B cell (primary cell): ENCODE results near the gene UBXN7. TPM values are rescaled to one million over a fixed set of nuclear protein-coding genes. Genes with fewer than 3 reads are reported as not detected.
"Not testable (repeated sequence)": the region's sequence is repeated elsewhere in the genome, so short reads cannot be mapped to it uniquely, and the experiment has no call there.

ENCODE experiments used
- ATAC-seq: fragments of 200-7000 bp; cut with Tn5 transposase; one replicate; pipeline ENCODE4 v1.10.0; 2021; ENCODE audit warnings: low read depth, mild to moderate bottlenecking, moderate number of reproducible peaks, moderate library complexity
- CTCF ChIA-PET: fragments of 350-600 bp; sonication (Branson Sonifier 250); formaldehyde crosslinking; loops from one replicate; lab custom pipeline; 2021; ENCODE audit warnings: antibody characterized with exemption, inconsistent platforms; lab: Charles Lee
- POLR2A ChIA-PET: fragments of 350-600 bp; sonication (Branson Sonifier 250); formaldehyde crosslinking; loops from one replicate; lab custom pipeline; 2021; ENCODE audit warnings: antibody characterized with exemption; lab: Charles Lee
- DNase-seq: peaks from one replicate; pipeline ENCODE4 v3.0.0; 2013
- H2AFZ ChIP-seq: 2 replicates; pipeline ENCODE4 v1.6.1; 2012; ENCODE audit warnings: mild to moderate bottlenecking, low read depth, low read length; ENCODE audit not compliant: insufficient read depth, poor library complexity, severe bottlenecking
- H3K27ac ChIP-seq, 2 donors: 1 replicate in 1 of 2; 2 replicates in 1 of 2; pipeline ENCODE4 v1.5.1; 2012 to 2013; ENCODE audit warnings: low read length in 2 of 2, mild to moderate bottlenecking in 2 of 2, moderate library complexity in 1 of 2
- H3K27me3 ChIP-seq, 4 experiments: fragments of 200-600 bp in 1 of 4; sonication (generic) in 1 of 4; replicated peaks in 1 of 4; 1 replicate in 2 of 4; 2 replicates in 2 of 4; pipeline versions ENCODE4 v1.6.1 to v1.7.0; 2013 to 2016; ENCODE audit warnings: low read length in 3 of 4, mild to moderate bottlenecking in 2 of 4, mixed read lengths in 1 of 4, moderate library complexity in 1 of 4; ENCODE audit not compliant: insufficient read depth in 4 of 4, control insufficient read depth in 3 of 4; ENCODE audit errors: control extremely low read depth in 1 of 4
- H3K36me3 ChIP-seq, 2 experiments: replicated peaks in 1 of 2; 1 replicate in 1 of 2; 2 replicates in 1 of 2; pipeline versions ENCODE4 v1.6.1 to v1.7.1; 2013; ENCODE audit warnings: low read length in 1 of 2; ENCODE audit not compliant: insufficient read depth in 2 of 2, control insufficient read depth in 1 of 2; ENCODE audit errors: control extremely low read depth in 1 of 2, extremely low read depth in 1 of 2
- H3K4me1 ChIP-seq, 2 donors: fragments of 200-600 bp in 1 of 2; sonication (generic) in 1 of 2; 1 replicate in 1 of 2; 2 replicates in 1 of 2; pipeline versions ENCODE4 v1.5.1 to v1.6.1; 2013 to 2017; ENCODE audit warnings: low read length in 2 of 2; ENCODE audit not compliant: control insufficient read depth in 2 of 2, insufficient read depth in 2 of 2
- H3K4me2 ChIP-seq: replicated peaks from 2 replicates; pipeline ENCODE3; 2012; ENCODE audit warnings: mild to moderate bottlenecking, low read depth, low read length; ENCODE audit not compliant: poor library complexity, severe bottlenecking
- H3K4me3 ChIP-seq, 5 experiments: fragments of 200-600 bp in 1 of 5; sonication (generic) in 1 of 5; 1 replicate in 3 of 5; 2 replicates in 2 of 5; pipeline versions ENCODE4 v1.5.1 to v1.7.0; 2011 to 2016; ENCODE audit warnings: low read length in 4 of 5, mild to moderate bottlenecking in 4 of 5, low read depth in 2 of 5, control low read depth in 1 of 5, moderate library complexity in 1 of 5; ENCODE audit not compliant: insufficient read depth in 1 of 5; ENCODE audit errors: control extremely low read depth in 1 of 5, extremely low read depth in 1 of 5
- H3K79me2 ChIP-seq: fragments of 200-600 bp; sonication (generic); one replicate; pipeline ENCODE4 v1.6.0; 2016; ENCODE audit warnings: low read length; ENCODE audit not compliant: control insufficient read depth, insufficient read depth
- H3K9ac ChIP-seq: fragments of 200-600 bp; sonication (generic); 2 replicates; pipeline ENCODE4 v1.6.1; 2017; ENCODE audit warnings: mild to moderate bottlenecking, low read length, moderate library complexity
- H3K9me3 ChIP-seq, 3 donors: one replicate each; pipeline versions ENCODE4 v1.6.1 to v1.7.1; 2013; ENCODE audit warnings: low read length in 2 of 3; ENCODE audit not compliant: control insufficient read depth in 2 of 3, insufficient read depth in 1 of 3; ENCODE audit errors: control extremely low read depth in 1 of 3
- H4K20me1 ChIP-seq: 2 replicates; pipeline ENCODE4 v1.6.0; 2012; ENCODE audit warnings: mild to moderate bottlenecking, low read length; ENCODE audit not compliant: insufficient read depth, control insufficient read depth, poor library complexity, severe bottlenecking
- H3K27ac Mint-ChIP-seq: one replicate; pipeline ENCODE4 v1.8.0; 2021; ENCODE audit warnings: mixed read lengths
- H3K27me3 Mint-ChIP-seq: one replicate; pipeline ENCODE4 v1.8.0; 2021; ENCODE audit warnings: mixed read lengths
- H3K4me1 Mint-ChIP-seq: one replicate; pipeline ENCODE4 v1.8.0; 2021; ENCODE audit warnings: mixed read lengths
- H3K4me3 Mint-ChIP-seq: one replicate; pipeline ENCODE4 v1.8.0; 2021; ENCODE audit warnings: mixed read lengths
- H3K9me3 Mint-ChIP-seq: one replicate; pipeline ENCODE4 v1.8.0; 2022; ENCODE audit warnings: mixed read lengths; ENCODE audit not compliant: insufficient read depth
- EZH2 ChIP-seq: IDR thresholded peaks from 2 replicates; pipeline ENCODE4 v1.6.1; 2012; ENCODE audit warnings: borderline replicate concordance, low read depth, mild to moderate bottlenecking, moderate library complexity, low read length; ENCODE audit not compliant: insufficient read depth, poor library complexity, severe bottlenecking
- whole genome bisulfite sequencing: methylation state at CpG from one replicate; pipeline ENCODE4 v1.1.5; 2013; ENCODE audit warnings: missing lambda C conversion rate; ENCODE audit not compliant: insufficient coverage; 5-methylcytosine and 5-hydroxymethylcytosine counted together
- intact Hi-C: fragments of 100-400 bp; cut with micrococcal nuclease; formaldehyde crosslinking; loops from one replicate; pipeline ENCODE4 v1.10.0; 2022
- polyA plus RNA-seq: library from polyadenylated mRNA; depleted of rRNA; stranded (reverse); fragments of >200 nt; gene quantifications from 2 replicates; pipeline ENCODE4 v1.2.3, GENCODE V29; 2012
- total RNA-seq, 2 donors: library from RNA; stranded (reverse); fragments of 120-200 nt in 1 of 2; gene quantifications; 1 replicate in 1 of 2; 2 replicates in 1 of 2; pipeline versions ENCODE4 v1.2.3 to v1.2.4, GENCODE V29; 2013 to 2022
- TF ChIP-seq, protein P1 (sequence below): fragments of 200-600 bp; IDR thresholded peaks from one replicate; pipeline ENCODE4 v1.8.0; 2022; ENCODE audit warnings: antibody characterized with exemption, mild to moderate bottlenecking

Gene UBXN7
- total and polyA plus RNA-seq, 2 donors (not counting 1 experiment from before 2014, with no cell fraction given) = 7.4 to 107 TPM

GRCh38 chr3:196365736-196366135 lies 66.5 kb downstream of the UBXN7 start:
- H3K27me3 ChIP-seq = no peaks in the 10 kb centered on the region
- H3K79me2 ChIP-seq = peaks cover 4% of the 10 kb centered on the region
- no peak overlapping the region for H3K27ac ChIP-seq
- no peak overlapping the region for H2AFZ ChIP-seq
- ATAC-seq = no peak
- intact Hi-C loops = no loop called here
- H3K9me3 ChIP-seq = no peaks in the 10 kb centered on the region
- POLR2A ChIA-PET = no interaction called here
- no peak for DNase-seq
- H3K4me3 ChIP-seq = no peak overlapping the region
- no peak overlapping the region for H3K27ac Mint-ChIP-seq
- no peaks in the 10 kb centered on the region for H3K4me1 ChIP-seq
- H3K36me3 ChIP-seq = peaks cover 2 to 37% of the 10 kb centered on the region in 2 experiments
- no peak overlapping the region for H3K9ac ChIP-seq
- H3K4me3 Mint-ChIP-seq = no peak overlapping the region
- no peak overlapping the region for H3K4me2 ChIP-seq
- H3K27me3 Mint-ChIP-seq = no peaks in the 10 kb centered on the region
- no peaks in the 10 kb centered on the region for H4K20me1 ChIP-seq
- H3K4me1 Mint-ChIP-seq = no peaks in the 10 kb centered on the region
- H3K9me3 Mint-ChIP-seq = no peaks in the 10 kb centered on the region
- CTCF ChIA-PET = interaction anchor here (1.2 to 1.4 kb wide), 2 partner anchors 111 to 295 kb away, joined by 3 read pairs; no protein-coding TSS in a partner anchor
- no CpG with 5 or more reads among the region's 4 CpGs for WGBS
- TF ChIP-seq, protein P1, sequence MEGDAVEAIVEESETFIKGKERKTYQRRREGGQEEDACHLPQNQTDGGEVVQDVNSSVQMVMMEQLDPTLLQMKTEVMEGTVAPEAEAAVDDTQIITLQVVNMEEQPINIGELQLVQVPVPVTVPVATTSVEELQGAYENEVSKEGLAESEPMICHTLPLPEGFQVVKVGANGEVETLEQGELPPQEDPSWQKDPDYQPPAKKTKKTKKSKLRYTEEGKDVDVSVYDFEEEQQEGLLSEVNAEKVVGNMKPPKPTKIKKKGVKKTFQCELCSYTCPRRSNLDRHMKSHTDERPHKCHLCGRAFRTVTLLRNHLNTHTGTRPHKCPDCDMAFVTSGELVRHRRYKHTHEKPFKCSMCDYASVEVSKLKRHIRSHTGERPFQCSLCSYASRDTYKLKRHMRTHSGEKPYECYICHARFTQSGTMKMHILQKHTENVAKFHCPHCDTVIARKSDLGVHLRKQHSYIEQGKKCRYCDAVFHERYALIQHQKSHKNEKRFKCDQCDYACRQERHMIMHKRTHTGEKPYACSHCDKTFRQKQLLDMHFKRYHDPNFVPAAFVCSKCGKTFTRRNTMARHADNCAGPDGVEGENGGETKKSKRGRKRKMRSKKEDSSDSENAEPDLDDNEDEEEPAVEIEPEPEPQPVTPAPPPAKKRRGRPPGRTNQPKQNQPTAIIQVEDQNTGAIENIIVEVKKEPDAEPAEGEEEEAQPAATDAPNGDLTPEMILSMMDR = no peak
- no peak for TF ChIP-seq EZH2

DNA sequence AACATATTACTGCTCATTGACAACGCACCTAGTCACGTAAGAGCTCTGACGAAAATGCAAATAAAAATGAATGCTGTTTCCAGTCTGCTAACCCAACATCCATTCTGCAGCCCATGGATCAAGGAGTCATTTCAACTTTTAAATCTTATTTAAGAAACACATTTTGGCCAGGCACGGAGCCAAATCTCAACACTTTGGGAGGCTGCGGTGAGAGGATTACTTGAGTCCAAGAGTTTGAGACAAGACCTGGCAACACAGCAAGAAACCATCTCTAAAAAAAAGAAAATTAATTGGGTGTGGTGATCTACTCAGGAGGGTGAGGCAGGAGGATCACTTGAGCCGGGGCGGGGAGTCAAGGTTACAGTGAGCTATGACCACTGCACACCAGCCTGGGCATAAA lies 71.6 kb downstream of the UBXN7 start:
- CTCF ChIA-PET = interaction anchor here (1.2 kb wide), 1 partner anchor 17 kb away, joined by 4 read pairs; no protein-coding TSS in a partner anchor

DNA sequence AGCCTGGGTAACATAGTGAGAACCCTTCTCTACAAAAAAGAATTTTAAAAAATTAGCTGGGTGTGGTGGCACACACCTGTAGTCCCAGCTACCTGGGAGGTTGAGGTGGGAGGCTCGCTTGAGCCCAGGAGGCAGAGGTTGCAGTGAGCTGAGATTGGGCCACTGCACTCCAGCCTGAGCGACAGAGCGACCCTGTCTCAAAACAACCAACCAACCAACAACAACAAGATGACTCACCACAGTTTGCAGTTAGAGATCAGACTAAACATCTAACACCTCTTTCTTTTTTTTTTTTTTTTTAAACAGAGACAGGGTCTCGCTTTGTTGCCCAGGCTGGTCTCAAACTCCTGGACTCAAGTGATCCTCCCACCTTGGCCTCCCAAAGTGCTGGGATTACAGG lies 73.7 kb downstream of the UBXN7 start:
- H3K79me2 ChIP-seq, H3K27ac ChIP-seq, DNase-seq, H2AFZ ChIP-seq, H3K27me3 Mint-ChIP-seq, H4K20me1 ChIP-seq, H3K9me3 Mint-ChIP-seq, ATAC-seq, H3K4me1 ChIP-seq, H3K4me2 ChIP-seq, H3K27me3 ChIP-seq, H3K9ac ChIP-seq, H3K27ac Mint-ChIP-seq, H3K9me3 ChIP-seq, H3K4me1 Mint-ChIP-seq, H3K4me3 Mint-ChIP-seq, H3K4me3 ChIP-seq: not testable (repeated sequence)
- intact Hi-C loops = loop anchor here (10.0 kb wide), 1 partner anchor 104 kb away; no protein-coding TSS in a partner anchor
- CTCF ChIA-PET = interaction anchor here (0.9 to 1.2 kb wide), 2 partner anchors 11 to 107 kb away, joined by 3 to 4 read pairs; no protein-coding TSS in a partner anchor
- 87% methylated on average over 3 of the region's 4 CpGs for WGBS
- POLR2A ChIA-PET = interaction anchor here (0.7 kb wide), 1 partner anchor 74 kb away, joined by 4 read pairs; no protein-coding TSS in a partner anchor
- H3K36me3 ChIP-seq = peaks cover 14 to 77% of the 10 kb centered on the region in 2 experiments

More for the DNA sequence above, 71.6 kb downstream of the UBXN7 start:
- POLR2A ChIA-PET = interaction anchor here (0.6 kb wide), 1 partner anchor 17 kb away, joined by 3 read pairs; no protein-coding TSS in a partner anchor
- Histone ChIP-seq H3K36me3 (peaks cover 11 to 65% of the 10 kb centered on the region in 2 experiments), H3K4me2 (no peak overlapping the region), H3K4me3 (no peak overlapping the region), H3K4me1 (no peaks in the 10 kb centered on the region), H3K79me2 (no peaks in the 10 kb centered on the region), H3K27me3 (no peaks in the 10 kb centered on the region), H3K27ac (no peak overlapping the region), H4K20me1 (no peaks in the 10 kb centered on the region), H3K9me3 (no peaks in the 10 kb centered on the region), H2AFZ (no peak overlapping the region), H3K9ac (no peak overlapping the region)
- no peak for ATAC-seq
- Mint-ChIP-seq H3K27me3 (no peaks in the 10 kb centered on the region), H3K27ac (no peak overlapping the region), H3K4me1 (no peaks in the 10 kb centered on the region), H3K9me3 (no peaks in the 10 kb centered on the region), H3K4me3 (no peak overlapping the region)
- no peak for DNase-seq
- 94% methylated on average over 4 of the region's 7 CpGs for WGBS
- intact Hi-C loops = no loop called here
- TF ChIP-seq, protein P1 = no peak
- TF ChIP-seq EZH2 = no peak
